Measurements from ENCODE around the gene PPP3CA.
"Not testable (repeated sequence)": the region's sequence is repeated elsewhere in the genome, so short reads cannot be mapped to it uniquely, and the experiment has no call there.

The PPP3CA gene

GRCh38 chr4:101186567-101187184 is 160.7 kb downstream of the PPP3CA start:
- no peak overlapping the region for H3K27ac ChIP-seq
- H3K4me3 ChIP-seq, result no peak overlapping the region
- TF ChIP-seq FOXP2 (optimal IDR thresholded peaks at IDR 0.05; ENCODE audit: control extremely low read depth, extremely low read length, insufficient read depth) (no peak), EZH2 (IDR thresholded peaks at IDR 0.05) (no peak), POLR2AphosphoS5 (IDR thresholded peaks at IDR 0.05; ENCODE audit: borderline replicate concordance, low read depth, low read length) (no peak)
- peaks cover 11% of the 10 kb centered on the region for H3K36me3 ChIP-seq (ENCODE audit: insufficient read depth, low read length)
- no peak for DNase-seq (ENCODE audit: low read depth, low spot score)
- peaks cover 2% of the 10 kb centered on the region; the same call in 1 of the 2 replicates for H3K9me3 ChIP-seq (ENCODE audit: low read depth, low read length)
- H3K9ac ChIP-seq (ENCODE audit: insufficient read length), result no peak overlapping the region

DNA sequence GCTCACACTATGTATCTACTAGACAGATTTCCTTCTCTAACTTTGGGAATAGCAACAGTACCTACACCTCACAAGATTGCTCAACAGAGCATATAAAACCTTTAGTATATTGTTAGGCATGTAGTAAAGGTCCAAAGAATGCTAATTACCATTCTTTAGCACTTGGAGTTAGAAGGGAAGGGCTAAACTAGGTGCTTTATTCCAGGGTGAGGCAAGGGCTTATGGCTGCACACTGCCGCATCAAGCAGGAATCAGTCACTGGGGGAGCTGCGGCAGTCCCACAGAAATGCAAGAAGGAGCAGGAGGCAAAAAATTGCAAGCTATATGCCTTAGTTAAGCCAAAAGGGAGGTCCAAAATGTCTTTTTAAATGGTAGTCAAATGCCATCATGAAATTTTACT is 162.7 kb downstream of the PPP3CA start:
- Histone ChIP-seq H3K27ac (no peak overlapping the region), H3K9ac (ENCODE audit: insufficient read length) (no peak overlapping the region), H3K4me3 (no peak overlapping the region), H3K9me3 (ENCODE audit: low read depth, low read length) (peaks cover 2% of the 10 kb centered on the region; the same call in 1 of the 2 replicates), H3K36me3 (ENCODE audit: insufficient read depth, low read length) (peaks cover 11% of the 10 kb centered on the region)
- TF ChIP-seq POLR2AphosphoS5 (IDR thresholded peaks at IDR 0.05; ENCODE audit: borderline replicate concordance, low read depth, low read length) (no peak), EZH2 (IDR thresholded peaks at IDR 0.05) (no peak), FOXP2 (optimal IDR thresholded peaks at IDR 0.05; ENCODE audit: control extremely low read depth, extremely low read length, insufficient read depth) (no peak)
- no peak for DNase-seq (ENCODE audit: low read depth, low spot score)

- no peak for DNase-seq (ENCODE audit: low read depth, low spot score)
- peaks cover 2% of the 10 kb centered on the region; the same call in 1 of the 2 replicates for H3K9me3 ChIP-seq (ENCODE audit: low read depth, low read length)
- no peak overlapping the region for H3K4me3 ChIP-seq
- no peak overlapping the region for H3K9ac ChIP-seq (ENCODE audit: insufficient read length)
- H3K36me3 ChIP-seq (ENCODE audit: insufficient read depth, low read length), result peaks cover 11% of the 10 kb centered on the region
- TF ChIP-seq EZH2 (IDR thresholded peaks at IDR 0.05), result no peak
- no peak overlapping the region for H3K27ac ChIP-seq
These were observed 163.5 kb downstream of the PPP3CA start for GRCh38 chr4:101183666-101184373.

DNA sequence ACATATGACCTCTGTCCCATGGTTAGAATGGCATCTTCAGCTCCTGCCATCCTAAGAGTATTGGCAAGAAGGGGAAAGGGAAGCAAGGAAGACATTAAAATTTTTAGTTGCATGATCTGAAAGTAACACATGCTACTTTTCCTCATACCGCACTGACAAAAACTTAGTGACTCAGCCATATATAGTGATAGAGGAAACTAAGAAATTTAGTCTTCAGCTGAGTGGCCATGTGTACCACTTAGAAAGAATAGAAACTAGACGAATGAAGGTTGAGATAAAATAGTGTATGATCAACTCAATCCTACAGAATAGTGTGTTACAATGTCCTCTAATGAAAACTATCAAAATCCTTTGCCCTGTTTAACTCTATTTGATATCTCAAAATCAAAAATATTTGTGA is 164.1 kb downstream of the PPP3CA start:
- no peak for TF ChIP-seq EZH2 (IDR thresholded peaks at IDR 0.05)
- no peak for TF ChIP-seq FOXP2 (optimal IDR thresholded peaks at IDR 0.05; ENCODE audit: control extremely low read depth, extremely low read length, insufficient read depth)
- no peak for TF ChIP-seq POLR2AphosphoS5 (IDR thresholded peaks at IDR 0.05; ENCODE audit: borderline replicate concordance, low read depth, low read length)
- no peak overlapping the region for H3K9ac ChIP-seq (ENCODE audit: insufficient read length)
- no peak overlapping the region for H3K27ac ChIP-seq
- H3K9me3 ChIP-seq (ENCODE audit: low read depth, low read length), result peaks cover 2% of the 10 kb centered on the region; the same call in 1 of the 2 replicates
- no peak overlapping the region for H3K4me3 ChIP-seq
- H3K36me3 ChIP-seq (ENCODE audit: insufficient read depth, low read length), result peaks cover 11% of the 10 kb centered on the region
- DNase-seq (ENCODE audit: low read depth, low spot score), result no peak

- not testable (repeated sequence) for H3K4me3 ChIP-seq; H3K9ac ChIP-seq (ENCODE audit: insufficient read length); H3K27ac ChIP-seq; H3K9me3 ChIP-seq (ENCODE audit: low read depth, low read length); DNase-seq (ENCODE audit: low read depth, low spot score)
- H3K36me3 ChIP-seq (ENCODE audit: insufficient read depth, low read length), result peaks cover 11% of the 10 kb centered on the region
These were observed 164.6 kb downstream of the PPP3CA start for GRCh38 chr4:101182688-101183087.

GRCh38 chr4:101178731-101179130 is 168.6 kb downstream of the PPP3CA start:
- TF ChIP-seq POLR2AphosphoS5 (IDR thresholded peaks at IDR 0.05; ENCODE audit: borderline replicate concordance, low read depth, low read length) (no peak), FOXP2 (optimal IDR thresholded peaks at IDR 0.05; ENCODE audit: control extremely low read depth, extremely low read length, insufficient read depth) (no peak), EZH2 (IDR thresholded peaks at IDR 0.05) (no peak)
- Histone ChIP-seq H3K4me3 (no peak overlapping the region), H3K36me3 (ENCODE audit: insufficient read depth, low read length) (peaks cover 11% of the 10 kb centered on the region), H3K9me3 (ENCODE audit: low read depth, low read length) (peaks cover 2% of the 10 kb centered on the region; the same call in 1 of the 2 replicates), H3K27ac (no peak overlapping the region), H3K9ac (ENCODE audit: insufficient read length) (no peak overlapping the region)
- DNase-seq (ENCODE audit: low read depth, low spot score), result no peak

DNA sequence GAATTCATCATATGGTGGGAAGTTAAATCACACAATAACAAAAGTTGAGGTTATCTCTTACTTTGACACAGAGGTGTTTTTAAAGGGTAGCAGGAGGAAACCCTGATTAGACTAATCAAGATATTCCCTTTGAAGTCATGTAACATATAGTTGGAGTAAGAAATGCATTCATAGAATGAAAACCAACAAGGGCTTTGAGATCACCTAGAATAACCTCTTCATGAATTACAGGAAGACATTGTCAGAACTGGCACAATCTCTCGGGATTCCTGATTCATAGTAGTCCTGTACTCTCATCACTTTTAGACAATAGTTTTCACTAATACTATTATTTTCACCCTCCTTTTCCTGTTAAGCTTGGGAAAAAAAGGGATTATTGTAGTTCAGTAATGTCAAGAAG is 170.2 kb downstream of the PPP3CA start:
- no peak for DNase-seq (ENCODE audit: low read depth, low spot score)
- Histone ChIP-seq H3K27ac (no peak overlapping the region), H3K9me3 (ENCODE audit: low read depth, low read length) (no peaks in the 10 kb centered on the region), H3K36me3 (ENCODE audit: insufficient read depth, low read length) (no peaks in the 10 kb centered on the region), H3K9ac (ENCODE audit: insufficient read length) (no peak overlapping the region), H3K4me3 (no peak overlapping the region)
- TF ChIP-seq EZH2 (IDR thresholded peaks at IDR 0.05) (no peak), FOXP2 (optimal IDR thresholded peaks at IDR 0.05; ENCODE audit: control extremely low read depth, extremely low read length, insufficient read depth) (no peak), POLR2AphosphoS5 (IDR thresholded peaks at IDR 0.05; ENCODE audit: borderline replicate concordance, low read depth, low read length) (no peak)

DNA sequence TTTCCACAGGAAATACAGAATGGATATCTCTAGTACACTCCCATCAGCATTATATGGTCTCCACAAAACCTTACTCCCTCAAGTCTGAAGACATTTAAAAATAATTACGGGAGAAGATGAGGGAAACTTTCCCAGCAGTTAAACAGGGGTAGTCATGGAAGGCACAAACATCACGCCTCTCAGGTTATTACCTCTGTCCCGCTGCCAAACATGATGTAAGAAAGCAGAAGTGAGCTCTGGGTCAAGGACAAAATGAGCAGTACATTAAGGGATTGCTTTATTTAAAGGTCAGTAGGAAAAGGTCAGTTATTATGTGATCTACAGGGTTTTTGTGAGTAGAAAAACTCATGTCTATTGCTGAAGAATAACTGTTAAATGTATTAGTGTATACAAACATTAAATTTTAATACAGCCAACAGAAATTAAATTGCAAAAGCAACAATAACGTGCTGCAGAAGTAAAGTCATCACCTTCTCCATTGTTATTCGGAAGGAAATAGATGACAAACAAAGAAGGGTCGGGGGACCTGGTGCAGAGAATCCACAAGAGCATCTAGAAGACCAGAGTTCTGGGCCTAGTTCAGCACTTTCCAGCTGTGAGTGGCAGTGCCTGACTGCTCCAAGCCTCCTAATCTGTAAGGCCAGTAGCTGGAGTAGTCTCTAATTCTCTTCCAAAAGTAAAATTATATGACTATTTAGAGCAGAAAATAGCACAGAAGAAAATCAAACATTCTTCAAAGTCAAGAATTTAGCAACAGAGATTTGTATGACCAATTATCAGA is 171.2 kb downstream of the PPP3CA start:
- Histone ChIP-seq H3K9ac (ENCODE audit: insufficient read length) (no peak overlapping the region), H3K36me3 (ENCODE audit: insufficient read depth, low read length) (no peaks in the 10 kb centered on the region), H3K4me3 (no peak overlapping the region), H3K9me3 (ENCODE audit: low read depth, low read length) (no peaks in the 10 kb centered on the region), H3K27ac (no peak overlapping the region)
- no peak for DNase-seq (ENCODE audit: low read depth, low spot score)
- TF ChIP-seq EZH2 (IDR thresholded peaks at IDR 0.05), result no peak
- no peak for TF ChIP-seq FOXP2 (optimal IDR thresholded peaks at IDR 0.05; ENCODE audit: control extremely low read depth, extremely low read length, insufficient read depth)
- no peak for TF ChIP-seq POLR2AphosphoS5 (IDR thresholded peaks at IDR 0.05; ENCODE audit: borderline replicate concordance, low read depth, low read length)

All from SK-N-MC (cell line).